HEK293 (cell line): ENCODE measurements around the gene ADAMTS9.

Experiments used
- CTCF ChIA-PET: fragments of 350-600 bp; formaldehyde crosslinking; extraction: SDS; loops from one replicate; lab custom pipeline; 2021; ENCODE audit warnings: antibody characterized with exemption; lab: Yijun Ruan, JAX
- POLR2A ChIA-PET: fragments of 300-600 bp; formaldehyde crosslinking; extraction: SDS; loops from one replicate; lab custom pipeline; 2020; ENCODE audit warnings: antibody characterized with exemption, inconsistent platforms; lab: Yijun Ruan, JAX
- H3K27ac ChIP-seq: fragments of 200-500 bp; sonication (Bioruptor generic); 2 replicates; pipeline ENCODE4 v1.5.1; 2014; ENCODE audit warnings: low read depth, low read length, control low read depth, inconsistent platforms; ENCODE audit errors: extremely low read depth
- H3K36me3 ChIP-seq, 2 experiments: fragments of 200-500 bp in 1 of 2; sonication (Bioruptor generic) in 1 of 2; 1 replicate in 1 of 2; 2 replicates in 1 of 2; pipeline ENCODE4 v1.5.1; 2014 to 2017; ENCODE audit warnings: inconsistent platforms in 2 of 2, low read length in 2 of 2; ENCODE audit not compliant: control insufficient read depth in 2 of 2, insufficient read depth in 1 of 2
- H3K4me1 ChIP-seq: fragments of 200-500 bp; sonication (Bioruptor generic); 2 replicates; pipeline ENCODE4 v1.5.1; 2014; ENCODE audit warnings: mild to moderate bottlenecking, low read length, inconsistent platforms; ENCODE audit not compliant: control insufficient read depth, insufficient read depth
- H3K4me3 ChIP-seq: 2 replicates; pipeline ENCODE4 v1.5.1; 2011; ENCODE audit warnings: low read depth, mild to moderate bottlenecking, control low read depth, low read length, moderate library complexity
- H3K9me3 ChIP-seq: fragments of 200-500 bp; sonication (Bioruptor generic); 2 replicates; pipeline ENCODE4 v1.5.1; 2014; ENCODE audit warnings: low read depth, low read length, inconsistent platforms; ENCODE audit not compliant: control insufficient read depth, insufficient read depth
- GFI1B ChIP-seq: fragments of 450-650 bp; formaldehyde crosslinking; IDR thresholded peaks from 2 replicates; pipeline ENCODE4 v1.5.1; 2016; ENCODE audit warnings: missing biosample characterization, missing genetic modification characterization
- KLF16 ChIP-seq: fragments of 450-650 bp; formaldehyde crosslinking; IDR thresholded peaks from 2 replicates; pipeline ENCODE4 v1.5.1; 2017; ENCODE audit warnings: missing biosample characterization, missing genetic modification characterization
- KLF8 ChIP-seq: fragments of 450-650 bp; formaldehyde crosslinking; IDR thresholded peaks from 2 replicates; pipeline ENCODE4 v1.5.1; 2016; ENCODE audit warnings: missing biosample characterization, missing genetic modification characterization
- SALL2 ChIP-seq: fragments of 450-650 bp; formaldehyde crosslinking; IDR thresholded peaks from 2 replicates; pipeline ENCODE4 v1.5.0; 2017; ENCODE audit warnings: missing biosample characterization, mild to moderate bottlenecking, missing genetic modification characterization, borderline replicate concordance
- ZFP3 ChIP-seq: fragments of 450-650 bp; formaldehyde crosslinking; IDR thresholded peaks from 2 replicates; pipeline ENCODE4 v1.5.1; 2016; ENCODE audit warnings: low read depth, missing biosample characterization, missing genetic modification characterization
- ZFP41 ChIP-seq: fragments of 450-650 bp; formaldehyde crosslinking; IDR thresholded peaks from 2 replicates; pipeline ENCODE4 v1.5.1; 2016; ENCODE audit warnings: missing biosample characterization, missing genetic modification characterization, borderline replicate concordance
- ZFP69B ChIP-seq: fragments of 450-650 bp; formaldehyde crosslinking; IDR thresholded peaks from 2 replicates; pipeline ENCODE4 v1.5.1; 2016; ENCODE audit warnings: missing biosample characterization, missing genetic modification characterization
- ZNF112 ChIP-seq: fragments of 450-650 bp; formaldehyde crosslinking; IDR thresholded peaks from 2 replicates; pipeline ENCODE4 v1.5.0; 2017; ENCODE audit warnings: missing biosample characterization, missing genetic modification characterization
- ZNF146 ChIP-seq: fragments of 450-650 bp; formaldehyde crosslinking; IDR thresholded peaks from 2 replicates; pipeline ENCODE4 v1.5.1; 2016; ENCODE audit warnings: missing biosample characterization, missing genetic modification characterization
- ZNF169 ChIP-seq: fragments of 450-650 bp; formaldehyde crosslinking; IDR thresholded peaks from 2 replicates; pipeline ENCODE4 v1.5.1; 2016; ENCODE audit warnings: missing biosample characterization, missing genetic modification characterization
- ZNF202 ChIP-seq: fragments of 450-650 bp; formaldehyde crosslinking; IDR thresholded peaks from 2 replicates; pipeline ENCODE4 v1.5.1; 2016; ENCODE audit warnings: missing biosample characterization, missing genetic modification characterization, borderline replicate concordance
- ZNF423 ChIP-seq: fragments of 450-650 bp; formaldehyde crosslinking; IDR thresholded peaks from 2 replicates; pipeline ENCODE4 v1.5.1; 2016; ENCODE audit warnings: missing biosample characterization, missing genetic modification characterization
- ZNF501 ChIP-seq: fragments of 450-650 bp; formaldehyde crosslinking; IDR thresholded peaks from 2 replicates; pipeline ENCODE4 v1.5.1; 2016; ENCODE audit warnings: missing biosample characterization, missing genetic modification characterization
- ZNF514 ChIP-seq: fragments of 450-650 bp; formaldehyde crosslinking; IDR thresholded peaks from 2 replicates; pipeline ENCODE4 v1.5.1; 2016; ENCODE audit warnings: missing biosample characterization, missing genetic modification characterization
- ZNF530 ChIP-seq: fragments of 450-650 bp; formaldehyde crosslinking; IDR thresholded peaks from 2 replicates; pipeline ENCODE4 v1.5.1; 2016; ENCODE audit warnings: low read depth, missing biosample characterization, missing genetic modification characterization
- ZNF549 ChIP-seq: fragments of 450-650 bp; IDR thresholded peaks from 2 replicates; pipeline ENCODE4 v1.5.1; 2018; ENCODE audit warnings: missing biosample characterization, missing genetic modification characterization, mild to moderate bottlenecking, inconsistent platforms, moderate library complexity
- ZNF585B ChIP-seq: fragments of 450-650 bp; formaldehyde crosslinking; IDR thresholded peaks from 2 replicates; pipeline ENCODE4 v1.5.1; 2016; ENCODE audit warnings: missing biosample characterization, missing genetic modification characterization
- ZNF621 ChIP-seq: fragments of 450-650 bp; formaldehyde crosslinking; IDR thresholded peaks from 2 replicates; pipeline ENCODE4 v1.5.1; 2017; ENCODE audit warnings: missing biosample characterization, missing genetic modification characterization
- ZNF747 ChIP-seq: fragments of 450-650 bp; formaldehyde crosslinking; IDR thresholded peaks from 2 replicates; pipeline ENCODE4 v1.5.1; 2016; ENCODE audit warnings: missing biosample characterization, missing genetic modification characterization
- ZSCAN16 ChIP-seq: fragments of 450-650 bp; formaldehyde crosslinking; IDR thresholded peaks from 2 replicates; pipeline ENCODE4 v1.5.1; 2016; ENCODE audit warnings: missing biosample characterization, missing genetic modification characterization
- ZSCAN30 ChIP-seq: fragments of 450-650 bp; IDR thresholded peaks from 2 replicates; pipeline ENCODE4 v1.5.1; 2018; ENCODE audit warnings: missing biosample characterization, mild to moderate bottlenecking, missing genetic modification characterization, moderate library complexity
- TF ChIP-seq, protein P1 (sequence below): fragments of 450-650 bp; formaldehyde crosslinking; IDR thresholded peaks from 2 replicates; pipeline ENCODE4 v1.5.1; 2016; ENCODE audit warnings: missing biosample characterization, missing genetic modification characterization
- TF ChIP-seq, protein P2 (sequence below): fragments of 450-650 bp; formaldehyde crosslinking; IDR thresholded peaks from 2 replicates; pipeline ENCODE4 v1.5.1; 2017; ENCODE audit warnings: missing biosample characterization, missing genetic modification characterization
- TF ChIP-seq, protein P3 (sequence below): fragments of 450-650 bp; formaldehyde crosslinking; IDR thresholded peaks from 2 replicates; pipeline ENCODE4 v1.5.1; 2016; ENCODE audit warnings: missing biosample characterization, missing genetic modification characterization, low read depth
- TF ChIP-seq, protein P4 (sequence below): fragments of 450-650 bp; formaldehyde crosslinking; IDR thresholded peaks from 2 replicates; pipeline ENCODE4 v1.5.1; 2017; ENCODE audit warnings: missing biosample characterization, missing genetic modification characterization
- TF ChIP-seq, protein P5 (sequence below): fragments of 450-650 bp; formaldehyde crosslinking; IDR thresholded peaks from 2 replicates; pipeline ENCODE4 v1.5.1; 2016; ENCODE audit warnings: missing biosample characterization, missing genetic modification characterization

Gene ADAMTS9

DNA sequence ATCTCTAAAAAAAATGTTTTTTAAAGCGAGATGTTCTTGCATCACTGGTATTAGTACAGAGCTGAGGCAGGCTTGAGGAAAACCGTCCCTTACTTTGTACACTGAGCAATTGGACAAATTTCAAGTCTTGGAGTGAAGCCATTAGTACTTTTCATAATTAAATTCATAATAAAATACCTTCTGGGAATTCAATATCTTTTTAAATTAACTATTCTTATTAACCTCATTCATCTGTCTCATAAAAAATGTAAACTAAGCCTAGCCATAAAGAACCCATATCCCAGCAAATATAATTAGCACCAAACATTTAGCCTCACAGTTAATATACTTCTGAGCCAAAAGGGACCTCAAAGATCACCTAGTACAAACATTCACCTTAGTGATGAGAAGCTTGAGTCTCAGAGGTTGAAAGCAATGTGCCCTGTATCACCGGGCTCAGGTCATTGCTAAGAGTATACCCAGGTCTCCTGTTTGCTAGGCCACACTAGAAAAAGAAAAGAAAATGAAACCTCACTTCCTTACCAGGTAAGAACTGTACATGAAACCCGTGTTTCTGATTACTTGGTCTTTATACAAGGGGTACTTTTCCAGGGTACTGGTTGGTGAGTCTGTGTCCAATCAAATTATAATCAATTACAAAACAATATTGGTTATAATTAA, 192.5 kb downstream of the ADAMTS9 start:
- Histone ChIP-seq H3K36me3 (no peaks in the 10 kb centered on the region), H3K27ac (no peak overlapping the region), H3K9me3 (no peaks in the 10 kb centered on the region), H3K4me3 (no peak overlapping the region), H3K4me1 (peaks cover 3% of the 10 kb centered on the region; the same call in 1 of the 2 replicates)
- ChIA-PET CTCF (interaction anchor here (1.7 kb wide), 1 partner anchor 11 kb away, joined by 4 read pairs; no protein-coding TSS in a partner anchor), POLR2A (no interaction called here)
- TF ChIP-seq ZSCAN16 (tag by site-specific recombination) (no peak), ZNF514 (tag by site-specific recombination) (no peak), ZNF621 (no peak)

DNA sequence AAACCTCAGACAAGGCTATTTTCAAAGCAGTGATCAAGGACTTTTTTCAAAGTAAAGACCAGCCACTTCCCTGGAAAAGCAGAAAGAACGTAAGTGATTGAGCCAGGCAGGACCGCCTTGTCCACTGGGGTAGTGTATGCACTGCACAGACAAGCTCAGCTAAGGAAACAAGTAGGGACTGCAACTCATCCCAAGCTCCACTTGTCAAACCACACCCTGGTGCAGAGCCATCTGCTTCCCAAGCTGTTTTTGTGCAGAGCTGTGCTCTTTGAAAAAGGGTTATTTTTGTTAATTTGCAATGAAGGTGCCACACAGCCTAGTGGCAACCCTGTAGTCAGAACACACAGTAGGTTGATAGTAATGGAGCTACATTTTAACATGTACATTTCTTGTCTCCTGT, 193.3 kb downstream of the ADAMTS9 start:
- Histone ChIP-seq H3K9me3 (no peaks in the 10 kb centered on the region), H3K36me3 (no peaks in the 10 kb centered on the region), H3K27ac (no peak overlapping the region), H3K4me1 (peaks cover 10% of the 10 kb centered on the region), H3K4me3 (no peak overlapping the region)
- ChIA-PET CTCF (interaction anchor here (1.7 kb wide), 1 partner anchor 10 kb away, joined by 4 read pairs; no protein-coding TSS in a partner anchor), POLR2A (no interaction called here)
- TF ChIP-seq ZNF202 (no peak), ZFP69B (no peak), ZSCAN30 (tag by site-specific recombination) (no peak), ZNF585B (tag by site-specific recombination) (no peak), ZNF112 (tag by site-specific recombination) (no peak), ZNF530 (tag by site-specific recombination) (no peak), GFI1B (tag by site-specific recombination) (no peak), ZNF146 (tag by site-specific recombination) (no peak), KLF16 (tag by site-specific recombination) (no peak), ZNF501 (tag by site-specific recombination) (no peak), ZFP41 (no peak), SALL2 (no peak)
- TF ChIP-seq, protein P1, sequence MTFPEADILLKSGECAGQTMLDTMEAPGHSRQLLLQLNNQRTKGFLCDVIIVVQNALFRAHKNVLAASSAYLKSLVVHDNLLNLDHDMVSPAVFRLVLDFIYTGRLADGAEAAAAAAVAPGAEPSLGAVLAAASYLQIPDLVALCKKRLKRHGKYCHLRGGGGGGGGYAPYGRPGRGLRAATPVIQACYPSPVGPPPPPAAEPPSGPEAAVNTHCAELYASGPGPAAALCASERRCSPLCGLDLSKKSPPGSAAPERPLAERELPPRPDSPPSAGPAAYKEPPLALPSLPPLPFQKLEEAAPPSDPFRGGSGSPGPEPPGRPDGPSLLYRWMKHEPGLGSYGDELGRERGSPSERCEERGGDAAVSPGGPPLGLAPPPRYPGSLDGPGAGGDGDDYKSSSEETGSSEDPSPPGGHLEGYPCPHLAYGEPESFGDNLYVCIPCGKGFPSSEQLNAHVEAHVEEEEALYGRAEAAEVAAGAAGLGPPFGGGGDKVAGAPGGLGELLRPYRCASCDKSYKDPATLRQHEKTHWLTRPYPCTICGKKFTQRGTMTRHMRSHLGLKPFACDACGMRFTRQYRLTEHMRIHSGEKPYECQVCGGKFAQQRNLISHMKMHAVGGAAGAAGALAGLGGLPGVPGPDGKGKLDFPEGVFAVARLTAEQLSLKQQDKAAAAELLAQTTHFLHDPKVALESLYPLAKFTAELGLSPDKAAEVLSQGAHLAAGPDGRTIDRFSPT (tag by site-specific recombination): no peak
- TF ChIP-seq, protein P2, sequence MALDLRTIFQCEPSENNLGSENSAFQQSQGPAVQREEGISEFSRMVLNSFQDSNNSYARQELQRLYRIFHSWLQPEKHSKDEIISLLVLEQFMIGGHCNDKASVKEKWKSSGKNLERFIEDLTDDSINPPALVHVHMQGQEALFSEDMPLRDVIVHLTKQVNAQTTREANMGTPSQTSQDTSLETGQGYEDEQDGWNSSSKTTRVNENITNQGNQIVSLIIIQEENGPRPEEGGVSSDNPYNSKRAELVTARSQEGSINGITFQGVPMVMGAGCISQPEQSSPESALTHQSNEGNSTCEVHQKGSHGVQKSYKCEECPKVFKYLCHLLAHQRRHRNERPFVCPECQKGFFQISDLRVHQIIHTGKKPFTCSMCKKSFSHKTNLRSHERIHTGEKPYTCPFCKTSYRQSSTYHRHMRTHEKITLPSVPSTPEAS (tag by site-specific recombination): no peak

DNA sequence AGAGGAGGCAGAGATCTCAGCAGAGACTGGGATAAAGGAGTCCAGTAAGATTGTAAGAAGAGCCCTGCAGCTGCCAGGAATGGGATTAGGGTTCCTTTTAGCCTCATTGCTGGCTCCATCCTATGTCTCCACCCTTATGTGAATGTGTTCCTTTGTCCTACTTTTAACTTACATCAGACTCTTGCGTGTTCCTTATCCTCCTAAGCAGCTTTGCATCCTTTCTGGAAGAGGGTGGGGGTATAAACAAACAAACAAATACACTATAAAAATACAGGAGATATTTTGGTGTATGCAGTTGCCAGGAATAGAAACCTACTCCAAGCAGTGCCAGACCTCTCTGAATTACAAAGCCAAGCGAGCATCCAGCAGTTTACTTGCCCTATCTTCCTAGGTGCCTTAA, 194.7 kb downstream of the ADAMTS9 start:
- H3K9me3 ChIP-seq: no peaks in the 10 kb centered on the region
- H3K4me1 ChIP-seq: peaks cover 10% of the 10 kb centered on the region
- no peak overlapping the region for H3K27ac ChIP-seq
- ChIA-PET CTCF (interaction anchor here (0.8 kb wide), 1 partner anchor 9 kb away, joined by 3 read pairs; no protein-coding TSS in a partner anchor), POLR2A (no interaction called here)
- no peaks in the 10 kb centered on the region for H3K36me3 ChIP-seq
- H3K4me3 ChIP-seq: no peak overlapping the region
- TF ChIP-seq, protein P3, sequence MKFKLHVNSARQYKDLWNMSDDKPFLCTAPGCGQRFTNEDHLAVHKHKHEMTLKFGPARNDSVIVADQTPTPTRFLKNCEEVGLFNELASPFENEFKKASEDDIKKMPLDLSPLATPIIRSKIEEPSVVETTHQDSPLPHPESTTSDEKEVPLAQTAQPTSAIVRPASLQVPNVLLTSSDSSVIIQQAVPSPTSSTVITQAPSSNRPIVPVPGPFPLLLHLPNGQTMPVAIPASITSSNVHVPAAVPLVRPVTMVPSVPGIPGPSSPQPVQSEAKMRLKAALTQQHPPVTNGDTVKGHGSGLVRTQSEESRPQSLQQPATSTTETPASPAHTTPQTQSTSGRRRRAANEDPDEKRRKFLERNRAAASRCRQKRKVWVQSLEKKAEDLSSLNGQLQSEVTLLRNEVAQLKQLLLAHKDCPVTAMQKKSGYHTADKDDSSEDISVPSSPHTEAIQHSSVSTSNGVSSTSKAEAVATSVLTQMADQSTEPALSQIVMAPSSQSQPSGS (tag by site-specific recombination): no peak
- TF ChIP-seq ZNF423 (tag by site-specific recombination) (no peak), ZNF549 (tag by site-specific recombination) (no peak), KLF8 (tag by site-specific recombination) (no peak), ZNF169 (tag by site-specific recombination) (no peak), ZFP3 (tag by site-specific recombination) (no peak), ZNF747 (no peak)
- TF ChIP-seq, protein P4, sequence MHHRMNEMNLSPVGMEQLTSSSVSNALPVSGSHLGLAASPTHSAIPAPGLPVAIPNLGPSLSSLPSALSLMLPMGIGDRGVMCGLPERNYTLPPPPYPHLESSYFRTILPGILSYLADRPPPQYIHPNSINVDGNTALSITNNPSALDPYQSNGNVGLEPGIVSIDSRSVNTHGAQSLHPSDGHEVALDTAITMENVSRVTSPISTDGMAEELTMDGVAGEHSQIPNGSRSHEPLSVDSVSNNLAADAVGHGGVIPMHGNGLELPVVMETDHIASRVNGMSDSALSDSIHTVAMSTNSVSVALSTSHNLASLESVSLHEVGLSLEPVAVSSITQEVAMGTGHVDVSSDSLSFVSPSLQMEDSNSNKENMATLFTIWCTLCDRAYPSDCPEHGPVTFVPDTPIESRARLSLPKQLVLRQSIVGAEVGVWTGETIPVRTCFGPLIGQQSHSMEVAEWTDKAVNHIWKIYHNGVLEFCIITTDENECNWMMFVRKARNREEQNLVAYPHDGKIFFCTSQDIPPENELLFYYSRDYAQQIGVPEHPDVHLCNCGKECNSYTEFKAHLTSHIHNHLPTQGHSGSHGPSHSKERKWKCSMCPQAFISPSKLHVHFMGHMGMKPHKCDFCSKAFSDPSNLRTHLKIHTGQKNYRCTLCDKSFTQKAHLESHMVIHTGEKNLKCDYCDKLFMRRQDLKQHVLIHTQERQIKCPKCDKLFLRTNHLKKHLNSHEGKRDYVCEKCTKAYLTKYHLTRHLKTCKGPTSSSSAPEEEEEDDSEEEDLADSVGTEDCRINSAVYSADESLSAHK (tag by site-specific recombination): no peak
- TF ChIP-seq, protein P5, sequence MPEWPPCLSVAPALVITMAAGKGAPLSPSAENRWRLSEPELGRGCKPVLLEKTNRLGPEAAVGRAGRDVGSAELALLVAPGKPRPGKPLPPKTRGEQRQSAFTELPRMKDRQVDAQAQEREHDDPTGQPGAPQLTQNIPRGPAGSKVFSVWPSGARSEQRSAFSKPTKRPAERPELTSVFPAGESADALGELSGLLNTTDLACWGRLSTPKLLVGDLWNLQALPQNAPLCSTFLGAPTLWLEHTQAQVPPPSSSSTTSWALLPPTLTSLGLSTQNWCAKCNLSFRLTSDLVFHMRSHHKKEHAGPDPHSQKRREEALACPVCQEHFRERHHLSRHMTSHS (tag by site-specific recombination): no peak
